ENCODE results near the gene UNK. TPM values are rescaled to one million over a fixed set of nuclear protein-coding genes. Genes with fewer than 3 reads are reported as not detected.
A peak's percentile ranks its signal among the peaks of the same experiment; 100 is the strongest.
"Not testable (repeated sequence)": the region's sequence is repeated elsewhere in the genome, so short reads cannot be mapped to it uniquely, and the experiment has no call there.

Gene UNK
- total RNA-seq, 2 donors from 2014 or later = 31.0 to 51.7 TPM

DNA sequence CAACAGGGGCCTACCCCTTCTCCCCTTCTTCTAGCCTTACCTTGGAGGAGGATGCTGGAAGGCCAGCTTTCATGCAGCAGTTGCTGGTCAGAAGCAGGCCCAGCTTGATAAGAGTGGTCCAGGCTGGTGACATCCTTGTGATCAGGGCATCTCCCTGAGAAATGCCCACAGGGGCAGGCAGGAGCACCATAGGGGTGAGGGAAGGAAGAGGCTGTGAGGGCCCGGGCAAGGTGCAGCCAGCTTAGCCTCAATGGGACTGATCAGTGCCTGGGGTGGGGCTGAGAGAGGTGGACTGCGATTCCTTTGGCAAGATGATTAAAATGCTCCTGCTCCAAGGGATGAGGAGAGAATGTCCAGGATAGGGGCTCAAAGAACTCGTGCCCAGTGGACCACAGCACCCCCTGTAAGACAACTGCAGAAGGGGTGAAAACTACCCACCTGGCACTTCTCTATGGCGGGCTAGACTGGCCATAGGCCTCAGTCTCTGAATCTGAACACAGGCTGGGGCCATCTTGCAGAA is 10.1 kb upstream of the UNK start:
- ATAC-seq (ENCODE audit: insufficient number of reproducible peaks, low FRiP score, low read depth) = no peak
- Histone ChIP-seq H3K4me1 (ENCODE audit: control insufficient read depth in 1 of 2, low read depth in 2 of 2) (peaks cover 9 to 32% of the 10 kb centered on the region in 2 donors), H3K4me3 (no peak overlapping the region), H3K27ac (peak overlapping the region in 1 of 2 donors; percentile 18), H3K36me3 (peaks cover 28% of the 10 kb centered on the region), H3K9me3 (no peaks in the 10 kb centered on the region), H3K27me3 (replicated peaks; ENCODE audit: insufficient read depth) (no peaks in the 10 kb centered on the region)
- DNase-seq (ENCODE audit: low spot score) = no peak
- TF ChIP-seq, protein P1, sequence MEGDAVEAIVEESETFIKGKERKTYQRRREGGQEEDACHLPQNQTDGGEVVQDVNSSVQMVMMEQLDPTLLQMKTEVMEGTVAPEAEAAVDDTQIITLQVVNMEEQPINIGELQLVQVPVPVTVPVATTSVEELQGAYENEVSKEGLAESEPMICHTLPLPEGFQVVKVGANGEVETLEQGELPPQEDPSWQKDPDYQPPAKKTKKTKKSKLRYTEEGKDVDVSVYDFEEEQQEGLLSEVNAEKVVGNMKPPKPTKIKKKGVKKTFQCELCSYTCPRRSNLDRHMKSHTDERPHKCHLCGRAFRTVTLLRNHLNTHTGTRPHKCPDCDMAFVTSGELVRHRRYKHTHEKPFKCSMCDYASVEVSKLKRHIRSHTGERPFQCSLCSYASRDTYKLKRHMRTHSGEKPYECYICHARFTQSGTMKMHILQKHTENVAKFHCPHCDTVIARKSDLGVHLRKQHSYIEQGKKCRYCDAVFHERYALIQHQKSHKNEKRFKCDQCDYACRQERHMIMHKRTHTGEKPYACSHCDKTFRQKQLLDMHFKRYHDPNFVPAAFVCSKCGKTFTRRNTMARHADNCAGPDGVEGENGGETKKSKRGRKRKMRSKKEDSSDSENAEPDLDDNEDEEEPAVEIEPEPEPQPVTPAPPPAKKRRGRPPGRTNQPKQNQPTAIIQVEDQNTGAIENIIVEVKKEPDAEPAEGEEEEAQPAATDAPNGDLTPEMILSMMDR (IDR thresholded peaks at IDR 0.05) = no peak

DNA sequence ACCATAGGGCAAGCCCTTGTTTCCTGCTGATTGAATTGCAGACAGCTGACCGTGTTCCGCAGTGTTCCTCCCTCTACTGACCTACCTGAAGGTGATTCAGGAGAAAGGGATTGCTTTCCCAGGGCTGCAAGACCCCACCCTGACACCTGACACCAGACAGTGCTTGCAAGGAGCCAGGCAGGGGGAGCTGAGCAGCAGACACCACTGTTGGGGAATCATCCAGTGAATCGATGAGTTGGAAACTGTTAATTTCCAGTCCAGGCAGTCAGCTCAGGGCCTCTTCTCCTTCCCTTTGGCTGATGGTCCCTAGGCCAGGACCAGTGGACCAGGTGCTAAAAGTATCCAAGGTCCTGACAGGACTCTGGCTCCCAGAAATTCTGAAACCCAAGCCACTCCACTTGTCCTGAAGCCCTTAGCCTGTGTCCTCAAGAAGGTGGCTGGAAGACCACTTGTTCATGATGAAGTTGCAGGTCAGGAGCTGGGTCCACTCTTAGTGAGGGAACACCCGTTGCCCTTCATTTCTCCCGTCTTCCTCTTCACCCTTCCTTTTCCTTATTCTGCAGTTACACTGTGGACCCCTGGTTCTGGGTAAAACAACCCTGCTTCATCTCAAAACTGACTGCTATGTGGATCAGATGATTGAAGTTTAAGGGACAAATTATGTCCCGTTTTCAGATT is 9.5 kb upstream of the UNK start:
- Histone ChIP-seq H3K27ac (peak overlapping the region in 1 of 2 donors; percentile 18), H3K4me3 (no peak overlapping the region), H3K4me1 (ENCODE audit: control insufficient read depth in 1 of 2, low read depth in 2 of 2) (peaks cover 9 to 32% of the 10 kb centered on the region in 2 donors), H3K27me3 (replicated peaks; ENCODE audit: insufficient read depth) (no peaks in the 10 kb centered on the region), H3K36me3 (peaks cover 28% of the 10 kb centered on the region), H3K9me3 (no peaks in the 10 kb centered on the region)
- TF ChIP-seq, protein P1 (IDR thresholded peaks at IDR 0.05) = no peak
- ATAC-seq (ENCODE audit: insufficient number of reproducible peaks, low FRiP score, low read depth) = no peak
- DNase-seq (ENCODE audit: low spot score) = no peak

DNA sequence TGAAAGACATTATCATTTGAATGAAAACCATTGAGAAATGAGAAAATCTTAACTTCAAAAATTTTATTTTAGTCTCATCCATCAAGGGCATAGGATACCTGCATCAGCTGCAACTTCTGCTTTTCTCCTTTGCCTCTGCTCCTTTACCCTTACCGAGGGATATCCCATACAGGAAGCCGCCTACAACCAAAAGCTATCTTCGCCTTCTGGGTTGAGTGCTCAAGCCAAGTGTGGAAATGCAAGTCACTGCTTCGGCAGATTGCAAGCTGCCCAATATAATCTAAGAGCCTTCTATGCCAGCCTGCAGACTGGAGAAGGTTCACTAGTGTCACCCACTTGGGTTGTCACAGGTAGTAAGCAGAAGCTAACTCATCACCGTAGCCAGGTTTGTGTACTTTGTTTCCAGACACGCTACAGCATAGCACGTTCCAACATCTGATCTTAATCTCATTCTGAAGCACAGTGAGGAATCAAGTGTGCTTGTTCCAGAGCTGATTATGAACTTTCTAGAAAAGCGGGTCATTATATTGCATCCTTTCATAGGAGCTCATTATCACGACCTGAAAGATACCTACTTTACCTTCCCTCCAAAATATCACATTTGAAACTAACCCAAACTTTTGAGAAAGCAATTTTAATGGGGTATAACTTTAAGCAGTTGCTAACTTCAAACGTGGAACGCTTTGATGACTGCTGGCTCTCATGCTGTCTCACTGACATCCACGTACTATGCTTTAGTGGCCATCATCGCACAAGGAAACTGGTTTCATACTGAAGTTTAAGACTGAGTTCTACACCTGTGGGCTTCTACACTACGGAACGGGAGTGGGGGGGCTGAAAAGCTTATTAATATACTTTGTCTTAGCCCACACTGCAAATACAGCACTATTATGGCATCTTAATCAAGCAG is 8.0 kb upstream of the UNK start:
- H3K27ac ChIP-seq = peak overlapping the region; percentile 14 to 26
- no peak for ATAC-seq (ENCODE audit: insufficient number of reproducible peaks, low FRiP score, low read depth)
- H3K9me3 ChIP-seq = no peaks in the 10 kb centered on the region
- H3K36me3 ChIP-seq = peaks cover 28% of the 10 kb centered on the region
- H3K27me3 ChIP-seq (replicated peaks; ENCODE audit: insufficient read depth) = no peaks in the 10 kb centered on the region
- TF ChIP-seq, protein P1 (IDR thresholded peaks at IDR 0.05) = no peak
- peak overlapping the region; percentile 92 for H3K4me3 ChIP-seq
- peaks cover 9 to 32% of the 10 kb centered on the region in 2 donors for H3K4me1 ChIP-seq (ENCODE audit: control insufficient read depth in 1 of 2, low read depth in 2 of 2)
- DNase-seq (ENCODE audit: low spot score) = no peak

DNA sequence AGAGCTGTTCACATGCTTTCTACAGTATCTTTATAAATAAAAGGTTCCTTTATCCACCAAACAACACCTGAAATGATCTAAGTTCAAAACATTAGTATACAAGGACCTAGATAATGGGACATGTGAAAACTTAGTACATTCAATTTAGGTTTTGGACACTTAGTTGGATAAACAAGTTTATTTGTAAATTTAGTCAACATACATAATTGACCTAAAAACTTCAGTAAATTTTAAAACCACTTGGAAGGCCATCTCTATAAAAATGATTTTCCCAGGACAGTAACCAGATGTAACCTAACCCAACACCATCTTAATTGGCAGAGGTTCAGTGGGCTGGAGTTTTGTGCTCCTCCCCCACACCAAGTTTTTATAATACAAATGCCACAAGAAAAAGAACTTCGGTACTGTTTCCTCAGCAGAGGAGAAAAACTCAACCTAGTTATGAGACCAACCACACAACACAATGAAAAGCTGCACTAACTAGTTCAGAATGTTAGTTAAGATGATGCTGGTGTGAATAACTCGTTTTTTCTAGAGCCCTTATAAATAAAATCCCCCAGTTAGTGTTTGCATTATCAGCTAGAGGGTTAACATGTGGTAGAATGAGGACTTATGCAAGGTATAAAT is 7.2 kb upstream of the UNK start:
- H3K27me3 ChIP-seq (replicated peaks; ENCODE audit: insufficient read depth) = no peaks in the 10 kb centered on the region
- ATAC-seq (ENCODE audit: insufficient number of reproducible peaks, low FRiP score, low read depth) (no peak), DNase-seq (ENCODE audit: low spot score) (no peak)
- TF ChIP-seq, protein P1 (IDR thresholded peaks at IDR 0.05) = no peak
- no peaks in the 10 kb centered on the region for H3K9me3 ChIP-seq
- peak overlapping the region; percentile 92 for H3K4me3 ChIP-seq
- H3K27ac ChIP-seq = peak overlapping the region; percentile 4 to 26
- peaks cover 28% of the 10 kb centered on the region for H3K36me3 ChIP-seq
- peaks cover 9 to 33% of the 10 kb centered on the region in 2 donors for H3K4me1 ChIP-seq (ENCODE audit: control insufficient read depth in 1 of 2, low read depth in 2 of 2)

DNA sequence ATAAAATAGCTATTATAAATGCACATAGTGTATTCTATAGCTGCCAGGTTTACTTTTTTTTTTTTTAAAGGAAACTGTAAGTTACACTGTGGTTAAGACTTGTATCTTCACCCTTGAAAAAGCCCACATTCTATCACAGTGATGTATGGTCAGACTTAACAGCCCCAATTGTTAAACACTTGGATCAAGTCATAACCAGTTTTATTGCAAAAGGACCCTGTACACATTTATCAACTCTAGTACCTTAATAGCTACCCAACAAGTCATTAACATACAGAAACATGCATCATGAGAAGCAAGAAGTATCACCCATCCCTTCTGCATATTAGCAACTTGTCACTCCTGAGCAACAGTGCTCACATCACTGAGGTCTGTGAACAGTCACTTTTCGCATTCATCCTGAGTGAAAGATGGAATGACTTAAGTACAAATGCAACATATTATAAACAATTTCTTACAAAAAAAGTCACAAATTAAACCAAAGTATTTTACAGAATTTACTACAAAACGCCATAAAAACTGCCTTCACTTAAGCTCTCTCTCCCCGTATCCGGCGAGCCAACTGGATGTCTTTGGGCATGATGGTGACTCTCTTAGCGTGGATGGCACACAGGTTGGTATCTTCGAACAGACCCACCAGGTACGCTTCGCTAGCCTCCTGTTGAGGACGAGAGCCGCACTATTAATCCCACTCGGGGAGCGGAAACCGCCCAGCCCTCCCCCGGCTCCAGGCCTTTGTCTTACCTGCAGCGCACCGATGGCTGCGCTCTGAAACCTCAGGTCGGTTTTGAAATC is 6.3 kb upstream of the UNK start:
- H3K9me3 ChIP-seq; H3K27me3 ChIP-seq (replicated peaks; ENCODE audit: insufficient read depth); DNase-seq (ENCODE audit: low spot score); ATAC-seq (ENCODE audit: insufficient number of reproducible peaks, low FRiP score, low read depth): not testable (repeated sequence)
- peaks cover 9 to 41% of the 10 kb centered on the region in 2 donors for H3K4me1 ChIP-seq (ENCODE audit: control insufficient read depth in 1 of 2, low read depth in 2 of 2)
- H3K36me3 ChIP-seq = peaks cover 28% of the 10 kb centered on the region
- H3K27ac ChIP-seq = peak overlapping the region; percentile 94 to 98
- H3K4me3 ChIP-seq = peak overlapping the region; percentile 92
